SH-SY5Y (cell line): ENCODE results near the gene SLC18A3.

Experiments used
- GATA2 ChIP-seq: IDR thresholded peaks from 2 replicates; pipeline ENCODE4 v1.6.1; 2011; ENCODE audit warnings: mild to moderate bottlenecking, low read depth, low read length
- GATA3 ChIP-seq: IDR thresholded peaks from 2 replicates; pipeline ENCODE4 v1.6.1; 2011; ENCODE audit warnings: low read depth, mild to moderate bottlenecking, low read length, moderate library complexity

Gene SLC18A3

GRCh38 chr10:49612513-49613164 lies 2.5 kb downstream of the SLC18A3 start:
- TF ChIP-seq GATA3 (no peak), GATA2 (no peak)

- TF ChIP-seq GATA2 (no peak), GATA3 (no peak)
These were observed 3.2 kb downstream of the SLC18A3 start for GRCh38 chr10:49613165-49613881.

- TF ChIP-seq GATA2 (no peak), GATA3 (no peak)
These were observed 3.8 kb downstream of the SLC18A3 start, which contains the start of gene CHAT for GRCh38 chr10:49613882-49614241. CHAT (plus strand) TSS chr10:49614037; CDS start chr10:49614190, 153 bp downstream.

GRCh38 chr10:49614242-49615198 lies 4.4 kb downstream of the SLC18A3 start:
- TF ChIP-seq GATA2 (no peak), GATA3 (no peak)

- TF ChIP-seq GATA2 (no peak), GATA3 (no peak)
These were observed 5.1 kb downstream of the SLC18A3 start for GRCh38 chr10:49615213-49615612.

- TF ChIP-seq GATA3 (no peak), GATA2 (no peak)
These were observed 5.6 kb downstream of the SLC18A3 start for GRCh38 chr10:49615721-49616120.

- no peak for TF ChIP-seq GATA3
- no peak for TF ChIP-seq GATA2
These were observed 6.5 kb downstream of the SLC18A3 start for GRCh38 chr10:49616421-49617101.

- TF ChIP-seq GATA3 (no peak), GATA2 (no peak; the same call in 1 of the 2 replicates)
These were observed 7.3 kb downstream of the SLC18A3 start for GRCh38 chr10:49617121-49618020.

- TF ChIP-seq GATA2: no peak
- TF ChIP-seq GATA3: no peak
These were observed 8.7 kb downstream of the SLC18A3 start for GRCh38 chr10:49618821-49619220.

- TF ChIP-seq GATA3: no peak
- no peak for TF ChIP-seq GATA2
These were observed 9.5 kb downstream of the SLC18A3 start for GRCh38 chr10:49619613-49620012.

GRCh38 chr10:49620286-49620810 lies 10.2 kb downstream of the SLC18A3 start:
- TF ChIP-seq GATA3: no peak
- TF ChIP-seq GATA2: no peak

GRCh38 chr10:49620841-49621378 lies 10.8 kb downstream of the SLC18A3 start:
- TF ChIP-seq GATA2 (no peak), GATA3 (no peak)
